Measurements from ENCODE around the gene RNF223. TPM values are rescaled to one million over a fixed set of nuclear protein-coding genes. Genes with fewer than 3 reads are reported as not detected.
"Not testable (repeated sequence)": the region's sequence is repeated elsewhere in the genome, so short reads cannot be mapped to it uniquely, and the experiment has no call there.

Gene RNF223
- total and polyA plus RNA-seq, 10 donors = not detected

- peaks cover 0 to 87% (median 50%) of the 10 kb centered on the region in 7 donors for H3K27me3 ChIP-seq (replicated peaks in 1 of 7)
Observed at GRCh38 chr1:1067284-1067859, 6.7 kb downstream of the RNF223 start.

GRCh38 chr1:1066403-1067283 lies 7.5 kb downstream of the RNF223 start:
- WGBS, 5 donors = 63 to 70% (median 65%) methylated on average over 18 to 27 of the region's 27 CpGs
- no peak for TF ChIP-seq POLR2AphosphoS5 (IDR thresholded peaks at IDR 0.05)
- TF ChIP-seq CTCF (IDR thresholded peaks at IDR 0.05 in 8 of 11, conservative IDR thresholded peaks at IDR 0.05 in 3 of 11) = no peak
- no peak for TF ChIP-seq POLR2A (IDR thresholded peaks at IDR 0.05)
- no peak overlapping the region for H3K4me3 ChIP-seq
- no peak for DNase-seq
- H3K36me3 ChIP-seq = no peaks in the 10 kb centered on the region
- intact Hi-C loops (cut with DNase I; ENCODE audit: low total_unique reads) = no loop called here
- peaks cover 0 to 87% (median 49%) of the 10 kb centered on the region in 7 donors for H3K27me3 ChIP-seq (replicated peaks in 1 of 7)
- peaks cover 14 to 57% (median 39%) of the 10 kb centered on the region in 6 donors for H3K4me1 ChIP-seq
- H3K27ac ChIP-seq = no peak overlapping the region
- H3K9me3 ChIP-seq = no peaks in the 10 kb centered on the region

More at GRCh38 chr1:1067284-1067859, 6.7 kb downstream of the RNF223 start:
- no peaks in the 10 kb centered on the region for H3K9me3 ChIP-seq
- no peak overlapping the region for H3K27ac ChIP-seq
- WGBS, 5 donors = 88 to 92% (median 90%) methylated on average over 28 to 54 of the region's 54 CpGs
- intact Hi-C loops (cut with DNase I; ENCODE audit: low total_unique reads) = no loop called here
- H3K4me1 ChIP-seq = peaks cover 14 to 53% (median 38%) of the 10 kb centered on the region in 6 donors
- DNase-seq = no peak
- TF ChIP-seq POLR2AphosphoS5 (IDR thresholded peaks at IDR 0.05) (no peak), POLR2A (IDR thresholded peaks at IDR 0.05) (no peak), CTCF (IDR thresholded peaks at IDR 0.05 in 8 of 11, conservative IDR thresholded peaks at IDR 0.05 in 3 of 11) (no peak)
- H3K36me3 ChIP-seq = no peaks in the 10 kb centered on the region
- H3K4me3 ChIP-seq = no peak overlapping the region

- H3K4me3 ChIP-seq; H3K36me3 ChIP-seq; DNase-seq; H3K9me3 ChIP-seq; intact Hi-C loops (cut with DNase I; ENCODE audit: low total_unique reads); H3K27ac ChIP-seq: not testable (repeated sequence)
- 71 to 77% (median 73%) methylated on average over 11 of the region's 11 CpGs for WGBS, 5 donors
- Histone ChIP-seq H3K4me1 (peaks cover 14 to 56% (median 39%) of the 10 kb centered on the region in 6 donors), H3K27me3 (replicated peaks in 1 of 7) (peaks cover 0 to 89% (median 56%) of the 10 kb centered on the region in 7 donors)
Observed at GRCh38 chr1:1065940-1066304, 8.2 kb downstream of the RNF223 start.

GRCh38 chr1:1065265-1065939 lies 8.7 kb downstream of the RNF223 start:
- WGBS, 5 donors = 60 to 67% (median 62%) methylated on average over 17 to 20 of the region's 20 CpGs
- H3K4me3 ChIP-seq = no peak overlapping the region
- no peak for TF ChIP-seq CTCF (IDR thresholded peaks at IDR 0.05 in 8 of 11, conservative IDR thresholded peaks at IDR 0.05 in 3 of 11)
- TF ChIP-seq POLR2A (IDR thresholded peaks at IDR 0.05) = no peak
- no peak for TF ChIP-seq POLR2AphosphoS5 (IDR thresholded peaks at IDR 0.05)
- no peaks in the 10 kb centered on the region for H3K9me3 ChIP-seq
- H3K36me3 ChIP-seq = no peaks in the 10 kb centered on the region
- intact Hi-C loops (cut with DNase I; ENCODE audit: low total_unique reads) = no loop called here
- H3K4me1 ChIP-seq = peaks cover 14 to 55% (median 38%) of the 10 kb centered on the region in 6 donors
- DNase-seq = no peak
- peaks cover 0 to 89% (median 61%) of the 10 kb centered on the region in 7 donors for H3K27me3 ChIP-seq (replicated peaks in 1 of 7)
- no peak overlapping the region for H3K27ac ChIP-seq

All from spleen (tissue), 11 donors.